HG03108 (cell line): ENCODE measurements around the gene BET1.

ENCODE experiments used
- ATAC-seq: cut with Tn5 transposase; IDR thresholded peaks from one replicate; pipeline ENCODE4 v1.9.1; 2021; ENCODE audit warnings: moderate library complexity; ENCODE audit not compliant: unreplicated experiment

BET1 gene

DNA sequence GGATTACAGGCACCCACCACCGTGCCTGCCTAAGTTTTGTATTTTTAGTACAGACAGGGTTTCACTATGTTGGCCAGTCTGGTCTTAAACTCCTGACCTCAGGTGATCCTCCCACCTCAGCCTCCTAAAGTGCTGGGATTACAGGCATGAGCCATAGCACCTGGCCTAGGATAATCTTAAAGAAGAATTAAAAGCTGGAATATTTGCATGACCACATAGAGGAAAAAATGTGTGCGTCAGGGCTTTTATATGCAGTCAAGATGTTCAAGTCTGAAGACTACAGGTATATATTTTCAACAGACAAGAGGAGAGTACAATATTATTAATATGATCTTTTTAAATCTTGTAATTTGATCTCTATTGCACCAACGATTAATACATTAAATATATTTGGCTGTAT, 43.2 kb downstream of the BET1 start:
- ATAC-seq = no peak

DNA sequence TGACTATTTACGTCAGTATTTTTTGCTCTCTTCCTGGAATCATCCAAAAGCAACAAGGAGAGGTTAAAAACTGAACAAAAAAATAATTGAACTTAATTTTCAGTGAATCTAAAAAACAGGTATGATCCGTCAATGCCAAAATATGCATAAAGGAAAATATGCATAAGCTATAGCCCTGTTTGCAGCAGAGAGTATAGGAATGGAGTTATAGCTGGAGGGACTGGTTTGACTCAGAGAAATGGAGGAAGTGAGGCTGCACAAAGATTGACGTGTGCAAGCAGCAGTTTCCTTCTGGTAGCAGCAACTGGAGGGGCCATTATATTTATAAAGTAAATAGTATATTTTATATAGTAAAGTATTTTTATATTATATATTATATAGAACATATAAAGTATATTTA, 45.5 kb downstream of the BET1 start:
- ATAC-seq = no peak

GRCh38 chr7:93958216-93958615, 45.9 kb downstream of the BET1 start:
- no peak for ATAC-seq

- no peak for ATAC-seq
Observed at GRCh38 chr7:93957767-93958166, 46.4 kb downstream of the BET1 start.

GRCh38 chr7:93955304-93955703, 48.9 kb downstream of the BET1 start:
- peak; percentile 71 for ATAC-seq

GRCh38 chr7:93949423-93949822, 54.7 kb downstream of the BET1 start:
- ATAC-seq = no peak

DNA sequence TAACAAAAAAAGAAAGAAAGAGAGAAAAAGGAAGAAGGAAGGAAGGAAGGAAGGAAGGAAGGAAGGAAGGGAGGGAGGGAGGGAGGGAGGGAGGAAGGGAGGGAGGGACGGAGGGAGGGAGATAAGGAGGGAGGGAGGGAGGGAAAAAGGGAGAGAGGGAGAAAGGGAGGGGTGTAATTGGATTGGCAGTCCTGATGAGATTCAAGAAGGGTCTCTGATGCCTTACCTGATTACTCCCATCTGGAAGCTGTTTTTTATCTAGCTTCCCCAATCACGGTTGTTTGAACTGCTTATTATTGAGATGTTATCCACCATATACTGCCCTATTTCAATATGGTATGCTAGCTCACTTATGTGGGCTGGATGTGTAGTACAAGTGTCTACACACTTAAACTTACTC, 55.3 kb downstream of the BET1 start:
- ATAC-seq = no peak

GRCh38 chr7:93948106-93948505, 56.0 kb downstream of the BET1 start:
- ATAC-seq = no peak

DNA sequence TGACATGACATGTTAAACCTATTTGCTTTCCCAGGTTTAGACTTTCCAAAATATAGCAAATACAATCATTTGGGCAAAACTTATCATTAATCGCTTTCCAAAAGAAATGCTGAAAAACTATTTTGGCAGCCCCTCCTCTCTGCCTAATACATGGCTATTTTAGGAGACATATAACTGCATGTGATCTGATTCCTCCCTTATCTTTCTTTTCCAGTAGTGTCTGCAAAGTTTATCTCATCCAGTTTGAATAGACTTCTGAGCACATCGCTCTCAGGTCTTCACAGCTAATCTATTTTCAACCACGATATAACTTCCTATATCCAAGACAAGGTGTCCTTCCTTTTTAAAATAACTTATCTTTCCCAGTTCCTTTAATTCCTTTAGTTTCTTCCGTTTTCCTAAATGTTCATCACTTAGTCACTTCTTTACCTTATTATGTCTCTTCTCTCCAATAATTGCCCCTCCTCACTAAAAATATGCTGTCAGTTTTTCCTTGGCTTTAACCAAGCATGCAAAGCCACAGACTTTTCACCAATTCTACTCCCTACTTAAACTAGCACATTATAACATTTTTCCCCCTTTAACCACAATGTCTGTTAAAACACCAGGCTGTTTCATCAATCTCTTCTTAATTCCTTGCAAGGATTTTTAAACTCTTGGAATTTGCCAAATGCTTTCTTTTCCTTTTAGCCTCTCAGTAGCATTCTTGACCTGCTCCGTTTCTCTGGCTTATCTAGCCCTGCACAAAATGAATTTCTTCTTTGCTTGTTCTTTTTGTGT, 58.2 kb downstream of the BET1 start:
- ATAC-seq = no peak

DNA sequence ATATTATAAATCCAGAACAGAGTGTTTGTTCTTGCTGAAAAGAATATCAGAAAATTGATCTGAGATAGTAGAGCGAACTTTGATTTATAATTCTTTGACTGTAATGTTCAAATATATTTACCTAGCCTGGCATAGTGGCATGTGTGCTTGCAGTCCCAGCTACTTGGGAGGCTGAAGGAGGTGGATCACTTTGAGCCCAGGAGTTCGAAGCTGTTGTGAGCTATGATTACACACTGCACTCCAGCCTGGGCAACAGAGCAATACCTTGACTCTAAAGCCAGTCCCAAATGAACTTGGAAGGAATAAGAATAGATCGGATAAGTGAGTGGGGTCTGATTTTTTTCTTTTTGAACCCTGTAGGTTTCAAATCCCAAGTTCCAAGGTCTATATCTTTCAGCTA, 59.1 kb downstream of the BET1 start:
- ATAC-seq = no peak

DNA sequence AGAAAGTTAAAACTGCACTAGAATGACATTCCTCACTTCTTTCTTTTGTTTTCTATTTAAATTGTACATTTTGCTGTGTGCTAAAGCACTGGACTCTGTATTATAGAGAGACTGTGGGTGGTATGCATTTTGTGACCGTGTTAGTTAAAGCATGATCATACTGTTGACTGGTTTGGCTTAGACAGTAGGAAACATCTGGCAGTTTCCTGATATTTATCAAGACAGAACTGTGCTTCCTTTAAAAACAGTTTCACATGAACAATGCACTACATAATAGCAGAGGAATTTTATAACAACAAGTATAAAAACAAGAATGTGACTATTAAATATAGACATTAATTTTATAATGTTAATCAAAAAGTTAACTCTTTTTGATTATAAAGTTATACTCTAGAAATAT, 59.5 kb downstream of the BET1 start:
- no peak for ATAC-seq

DNA sequence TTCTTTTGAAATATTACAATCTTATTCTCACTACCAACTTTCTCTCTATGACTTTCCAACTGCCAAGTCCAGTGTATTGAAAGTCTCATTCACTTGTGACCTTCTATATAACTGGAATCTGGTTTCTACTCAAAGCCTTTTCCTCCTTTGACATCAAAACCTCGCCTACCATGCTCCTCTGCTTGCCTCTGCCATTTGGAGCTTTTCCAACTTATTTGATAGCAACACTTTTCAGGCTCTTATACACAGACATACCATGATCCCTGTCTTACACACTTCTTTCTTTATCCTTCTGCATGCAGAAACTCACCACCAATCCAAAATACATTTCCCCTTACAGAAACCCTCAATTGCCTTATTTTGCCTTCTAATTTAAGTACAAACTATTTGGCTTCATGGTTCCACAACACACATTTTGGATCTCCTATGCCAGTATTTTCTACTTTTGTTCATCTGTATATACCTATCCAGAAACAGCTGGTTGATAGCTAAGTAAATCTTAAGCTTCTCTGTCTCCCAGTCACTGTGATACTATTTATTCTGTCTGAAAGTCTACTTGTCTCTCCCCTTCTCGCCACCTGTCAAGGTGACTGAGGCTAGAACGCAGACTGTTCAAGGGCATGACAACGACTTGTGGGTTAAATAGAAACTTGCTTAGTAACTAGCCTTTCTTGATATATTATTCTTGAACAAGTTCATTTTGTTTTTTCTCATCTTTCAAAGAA, 60.2 kb downstream of the BET1 start:
- no peak for ATAC-seq
